SKM-1 (cell line): Measurements from ENCODE around the gene CDH22.

Source experiments
- DNase-seq: peaks from one replicate; lab custom pipeline; 2025; ENCODE audit not compliant: unreplicated experiment; lab: John Stamatoyannopoulos, UW

CDH22 gene

GRCh38 chr20:46344488-46345162 lies 36.3 kb upstream of the CDH22 start:
- DNase-seq = no peak

- no peak for DNase-seq
Observed at GRCh38 chr20:46343975-46344357, 35.7 kb upstream of the CDH22 start.

- DNase-seq = no peak
Observed at GRCh38 chr20:46343348-46343974, 35.2 kb upstream of the CDH22 start.

- no peak for DNase-seq
Observed at GRCh38 chr20:46342451-46343347, 34.4 kb upstream of the CDH22 start.

- DNase-seq = no peak
Observed at GRCh38 chr20:46342010-46342378, 33.7 kb upstream of the CDH22 start.

- no peak for DNase-seq
Observed at GRCh38 chr20:46341074-46342009, 33.0 kb upstream of the CDH22 start.

- DNase-seq = no peak
Observed at GRCh38 chr20:46339037-46339436, 30.7 kb upstream of the CDH22 start.

GRCh38 chr20:46336735-46337134 lies 28.4 kb upstream of the CDH22 start:
- no peak for DNase-seq

GRCh38 chr20:46334303-46334904 lies 26.1 kb upstream of the CDH22 start:
- no peak for DNase-seq

GRCh38 chr20:46333161-46333991 lies 25.1 kb upstream of the CDH22 start:
- no peak for DNase-seq

GRCh38 chr20:46332373-46333160 lies 24.3 kb upstream of the CDH22 start:
- DNase-seq = no peak

- DNase-seq = no peak
Observed at GRCh38 chr20:46331611-46332361, 23.5 kb upstream of the CDH22 start.

- DNase-seq = no peak
Observed at GRCh38 chr20:46330831-46331371, 22.6 kb upstream of the CDH22 start.

- no peak for DNase-seq
Observed at GRCh38 chr20:46330072-46330763, 21.9 kb upstream of the CDH22 start.

- DNase-seq = no peak
Observed at GRCh38 chr20:46328200-46328882, 20.0 kb upstream of the CDH22 start.

GRCh38 chr20:46327557-46327956 lies 19.3 kb upstream of the CDH22 start:
- no peak for DNase-seq

GRCh38 chr20:46325789-46326188 lies 17.5 kb upstream of the CDH22 start:
- DNase-seq = no peak
